ENCODE data around the gene ADIRF.
"Not testable (repeated sequence)": the region's sequence is repeated elsewhere in the genome, so short reads cannot be mapped to it uniquely, and the experiment has no call there.

DNA sequence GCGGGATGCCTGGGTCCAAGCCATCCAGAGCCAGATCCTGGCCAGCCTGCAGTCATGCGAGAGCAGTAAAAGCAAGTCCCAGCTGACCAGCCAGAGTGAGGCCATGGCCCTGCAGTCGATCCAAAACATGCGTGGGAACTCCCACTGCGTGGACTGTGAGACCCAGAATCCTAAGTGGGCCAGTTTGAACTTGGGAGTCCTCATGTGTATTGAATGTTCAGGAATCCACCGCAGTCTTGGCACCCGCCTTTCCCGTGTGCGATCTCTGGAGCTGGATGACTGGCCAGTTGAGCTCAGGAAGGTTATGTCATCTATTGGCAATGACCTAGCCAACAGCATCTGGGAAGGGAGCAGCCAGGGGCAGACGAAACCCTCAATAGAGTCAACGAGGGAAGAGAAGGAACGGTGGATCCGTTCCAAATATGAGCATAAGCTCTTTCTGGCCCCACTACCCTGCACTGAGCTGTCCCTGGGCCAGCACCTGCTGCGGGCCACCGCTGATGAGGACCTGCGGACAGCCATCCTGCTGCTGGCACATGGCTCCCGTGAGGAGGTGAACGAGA is 40.9 kb downstream of the ADIRF start:
- not testable (repeated sequence) for TF ChIP-seq CTCF (IDR thresholded peaks at IDR 0.05; ENCODE audit: poor library complexity, severe bottlenecking); TAF1 (IDR thresholded peaks at IDR 0.05; ENCODE audit: low read depth); EP300 (conservative IDR thresholded peaks at IDR 0.05; ENCODE audit: poor library complexity, severe bottlenecking); SMC3 (conservative IDR thresholded peaks at IDR 0.05; ENCODE audit: poor library complexity); EZH2 (IDR thresholded peaks at IDR 0.05; ENCODE audit: borderline replicate concordance, insufficient read depth, low read length, poor library complexity, severe bottlenecking); RAD21 (conservative IDR thresholded peaks at IDR 0.05)
